HEK293 (cell line): ENCODE results near the gene RGL3.

Source experiments
- CTCF ChIP-seq: fragments of 450-650 bp; formaldehyde crosslinking; IDR thresholded peaks from 2 replicates; pipeline ENCODE4 v1.5.1; 2016; ENCODE audit warnings: missing biosample characterization, missing genetic modification characterization
- ELK4 ChIP-seq: IDR thresholded peaks from 2 replicates; pipeline ENCODE4 v1.6.1; 2011; ENCODE audit warnings: mild to moderate bottlenecking, low read depth, low read length, borderline replicate concordance
- FEZF1 ChIP-seq: fragments of 450-650 bp; formaldehyde crosslinking; IDR thresholded peaks from 2 replicates; pipeline ENCODE4 v1.5.1; 2016; ENCODE audit warnings: missing biosample characterization, missing genetic modification characterization
- HOXA7 ChIP-seq: sonication (generic); formaldehyde crosslinking; IDR thresholded peaks from 2 replicates; pipeline ENCODE4 v1.8.1; 2022; ENCODE audit warnings: missing genetic modification reagents, borderline replicate concordance
- KLF1 ChIP-seq: fragments of 450-650 bp; formaldehyde crosslinking; IDR thresholded peaks from 2 replicates; pipeline ENCODE4 v1.5.1; 2016; ENCODE audit warnings: missing biosample characterization, missing genetic modification characterization
- KLF7 ChIP-seq: fragments of 450-650 bp; formaldehyde crosslinking; IDR thresholded peaks from 2 replicates; pipeline ENCODE4 v1.5.1; 2016; ENCODE audit warnings: missing biosample characterization, missing genetic modification characterization, borderline replicate concordance
- SP3 ChIP-seq: fragments of 450-650 bp; formaldehyde crosslinking; IDR thresholded peaks from 2 replicates; pipeline ENCODE4 v1.5.1; 2016; ENCODE audit warnings: missing biosample characterization, missing genetic modification characterization
- TSHZ1 ChIP-seq: fragments of 450-650 bp; formaldehyde crosslinking; IDR thresholded peaks from 2 replicates; pipeline ENCODE4 v1.5.1; 2016; ENCODE audit warnings: missing biosample characterization, missing genetic modification characterization, borderline replicate concordance
- ZBTB48 ChIP-seq: fragments of 450-650 bp; formaldehyde crosslinking; IDR thresholded peaks from 2 replicates; pipeline ENCODE4 v1.5.1; 2016; ENCODE audit warnings: missing biosample characterization, missing genetic modification characterization
- ZBTB8A ChIP-seq: fragments of 450-650 bp; formaldehyde crosslinking; IDR thresholded peaks from 2 replicates; pipeline ENCODE4 v1.5.1; 2016; ENCODE audit warnings: missing biosample characterization, missing genetic modification characterization
- ZFP3 ChIP-seq: fragments of 450-650 bp; formaldehyde crosslinking; IDR thresholded peaks from 2 replicates; pipeline ENCODE4 v1.5.1; 2016; ENCODE audit warnings: low read depth, missing biosample characterization, missing genetic modification characterization
- ZIC2 ChIP-seq: fragments of 450-650 bp; formaldehyde crosslinking; IDR thresholded peaks from 2 replicates; pipeline ENCODE4 v1.5.1; 2016; ENCODE audit warnings: missing biosample characterization, missing genetic modification characterization
- ZNF138 ChIP-seq: fragments of 450-650 bp; formaldehyde crosslinking; IDR thresholded peaks from 2 replicates; pipeline ENCODE4 v1.5.1; 2016; ENCODE audit warnings: missing biosample characterization, missing genetic modification characterization, borderline replicate concordance
- ZNF221 ChIP-seq: fragments of 450-650 bp; formaldehyde crosslinking; IDR thresholded peaks from 2 replicates; pipeline ENCODE4 v1.5.1; 2017; ENCODE audit warnings: missing biosample characterization, missing genetic modification characterization, borderline replicate concordance
- ZNF23 ChIP-seq: fragments of 450-650 bp; formaldehyde crosslinking; IDR thresholded peaks from 2 replicates; pipeline ENCODE4 v1.5.1; 2016; ENCODE audit warnings: missing biosample characterization, missing genetic modification characterization, borderline replicate concordance
- ZNF324 ChIP-seq: fragments of 450-650 bp; formaldehyde crosslinking; IDR thresholded peaks from 2 replicates; pipeline ENCODE4 v1.5.1; 2016; ENCODE audit warnings: missing biosample characterization, missing genetic modification characterization
- ZNF416 ChIP-seq: fragments of 450-650 bp; formaldehyde crosslinking; IDR thresholded peaks from 2 replicates; pipeline ENCODE4 v1.5.1; 2016; ENCODE audit warnings: missing biosample characterization, missing genetic modification characterization
- ZNF610 ChIP-seq: fragments of 450-650 bp; formaldehyde crosslinking; IDR thresholded peaks from 2 replicates; pipeline ENCODE4 v1.5.1; 2016; ENCODE audit warnings: missing biosample characterization, missing genetic modification characterization, borderline replicate concordance
- ZNF747 ChIP-seq: fragments of 450-650 bp; formaldehyde crosslinking; IDR thresholded peaks from 2 replicates; pipeline ENCODE4 v1.5.1; 2016; ENCODE audit warnings: missing biosample characterization, missing genetic modification characterization
- ZNF791 ChIP-seq: fragments of 450-650 bp; formaldehyde crosslinking; IDR thresholded peaks from 2 replicates; pipeline ENCODE4 v1.5.1; 2016; ENCODE audit warnings: missing biosample characterization, missing genetic modification characterization
- ZNF792 ChIP-seq: fragments of 450-650 bp; formaldehyde crosslinking; IDR thresholded peaks from 2 replicates; pipeline ENCODE4 v1.5.1; 2016; ENCODE audit warnings: missing biosample characterization, missing genetic modification characterization
- ZNF837 ChIP-seq: fragments of 450-650 bp; formaldehyde crosslinking; IDR thresholded peaks from 2 replicates; pipeline ENCODE4 v1.5.1; 2016; ENCODE audit warnings: missing biosample characterization, missing genetic modification characterization
- ZNF843 ChIP-seq: fragments of 450-650 bp; formaldehyde crosslinking; IDR thresholded peaks from 2 replicates; pipeline ENCODE4 v1.5.1; 2016; ENCODE audit warnings: missing biosample characterization, missing genetic modification characterization
- TF ChIP-seq, protein P1 (sequence below): sonication (generic); formaldehyde crosslinking; IDR thresholded peaks from 2 replicates; pipeline ENCODE4 v1.8.1; 2022; ENCODE audit warnings: mild to moderate bottlenecking, moderate library complexity, missing genetic modification reagents
- TF ChIP-seq, protein P2 (sequence below): fragments of 450-650 bp; formaldehyde crosslinking; IDR thresholded peaks from 2 replicates; pipeline ENCODE4 v1.5.1; 2016; ENCODE audit warnings: missing biosample characterization, missing genetic modification characterization
- TF ChIP-seq, protein P3 (sequence below): fragments of 450-650 bp; formaldehyde crosslinking; IDR thresholded peaks from 2 replicates; pipeline ENCODE4 v1.5.1; 2016; ENCODE audit warnings: missing biosample characterization, missing genetic modification characterization
- TF ChIP-seq, protein P4 (sequence below): fragments of 450-650 bp; formaldehyde crosslinking; IDR thresholded peaks from 2 replicates; pipeline ENCODE4 v1.5.1; 2016; ENCODE audit warnings: missing biosample characterization, missing genetic modification characterization

The RGL3 gene

GRCh38 chr19:11435057-11435832 is 16.1 kb upstream of the RGL3 start, which contains the start of the genes ODAD3 and PRKCSH (continued):
- TF ChIP-seq ZNF138 (tag by site-specific recombination) (no peak), ZIC2 (tag by site-specific recombination) (peak; percentile 23; the same call in 1 of the 2 replicates), TSHZ1 (tag by site-specific recombination) (no peak), SP3 (tag by site-specific recombination) (peak; percentile 97), ZNF747 (no peak), ZBTB8A (0 out of 2 replicates have a peak, but pooled peaks have one; percentile 37), ZNF324 (tag by site-specific recombination) (peak; percentile 68; the same call in 1 of the 2 replicates), ZFP3 (tag by site-specific recombination) (no peak), ZNF221 (tag by site-specific recombination) (no peak), ZNF843 (tag by site-specific recombination) (no peak; the same call in 1 of the 2 replicates), FEZF1 (tag by site-specific recombination) (no peak), ELK4 (0 out of 2 replicates have a peak, but pooled peaks have one; percentile 53), ZNF791 (tag by site-specific recombination) (no peak), ZNF23 (tag by site-specific recombination) (no peak), KLF7 (peak; percentile 53; the same call in 1 of the 2 replicates), ZNF610 (peak; percentile 31; the same call in 1 of the 2 replicates), CTCF (peak; percentile 96), ZNF792 (tag by site-specific recombination) (no peak), ZNF416 (tag by site-specific recombination) (no peak), HOXA7 (CRISPR knock-in tag) (no peak), ZBTB48 (tag by site-specific recombination) (peak; percentile 99; the same call in 1 of the 2 replicates), KLF1 (no peak), ZNF837 (tag by site-specific recombination) (no peak)
- TF ChIP-seq, protein P1, sequence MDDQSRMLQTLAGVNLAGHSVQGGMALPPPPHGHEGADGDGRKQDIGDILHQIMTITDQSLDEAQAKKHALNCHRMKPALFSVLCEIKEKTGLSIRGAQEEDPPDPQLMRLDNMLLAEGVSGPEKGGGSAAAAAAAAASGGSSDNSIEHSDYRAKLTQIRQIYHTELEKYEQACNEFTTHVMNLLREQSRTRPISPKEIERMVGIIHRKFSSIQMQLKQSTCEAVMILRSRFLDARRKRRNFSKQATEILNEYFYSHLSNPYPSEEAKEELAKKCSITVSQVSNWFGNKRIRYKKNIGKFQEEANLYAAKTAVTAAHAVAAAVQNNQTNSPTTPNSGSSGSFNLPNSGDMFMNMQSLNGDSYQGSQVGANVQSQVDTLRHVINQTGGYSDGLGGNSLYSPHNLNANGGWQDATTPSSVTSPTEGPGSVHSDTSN (CRISPR knock-in tag) = no peak
- TF ChIP-seq, protein P2, sequence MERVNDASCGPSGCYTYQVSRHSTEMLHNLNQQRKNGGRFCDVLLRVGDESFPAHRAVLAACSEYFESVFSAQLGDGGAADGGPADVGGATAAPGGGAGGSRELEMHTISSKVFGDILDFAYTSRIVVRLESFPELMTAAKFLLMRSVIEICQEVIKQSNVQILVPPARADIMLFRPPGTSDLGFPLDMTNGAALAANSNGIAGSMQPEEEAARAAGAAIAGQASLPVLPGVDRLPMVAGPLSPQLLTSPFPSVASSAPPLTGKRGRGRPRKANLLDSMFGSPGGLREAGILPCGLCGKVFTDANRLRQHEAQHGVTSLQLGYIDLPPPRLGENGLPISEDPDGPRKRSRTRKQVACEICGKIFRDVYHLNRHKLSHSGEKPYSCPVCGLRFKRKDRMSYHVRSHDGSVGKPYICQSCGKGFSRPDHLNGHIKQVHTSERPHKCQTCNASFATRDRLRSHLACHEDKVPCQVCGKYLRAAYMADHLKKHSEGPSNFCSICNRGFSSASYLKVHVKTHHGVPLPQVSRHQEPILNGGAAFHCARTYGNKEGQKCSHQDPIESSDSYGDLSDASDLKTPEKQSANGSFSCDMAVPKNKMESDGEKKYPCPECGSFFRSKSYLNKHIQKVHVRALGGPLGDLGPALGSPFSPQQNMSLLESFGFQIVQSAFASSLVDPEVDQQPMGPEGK (tag by site-specific recombination) = peak; percentile 97
- TF ChIP-seq, protein P3, sequence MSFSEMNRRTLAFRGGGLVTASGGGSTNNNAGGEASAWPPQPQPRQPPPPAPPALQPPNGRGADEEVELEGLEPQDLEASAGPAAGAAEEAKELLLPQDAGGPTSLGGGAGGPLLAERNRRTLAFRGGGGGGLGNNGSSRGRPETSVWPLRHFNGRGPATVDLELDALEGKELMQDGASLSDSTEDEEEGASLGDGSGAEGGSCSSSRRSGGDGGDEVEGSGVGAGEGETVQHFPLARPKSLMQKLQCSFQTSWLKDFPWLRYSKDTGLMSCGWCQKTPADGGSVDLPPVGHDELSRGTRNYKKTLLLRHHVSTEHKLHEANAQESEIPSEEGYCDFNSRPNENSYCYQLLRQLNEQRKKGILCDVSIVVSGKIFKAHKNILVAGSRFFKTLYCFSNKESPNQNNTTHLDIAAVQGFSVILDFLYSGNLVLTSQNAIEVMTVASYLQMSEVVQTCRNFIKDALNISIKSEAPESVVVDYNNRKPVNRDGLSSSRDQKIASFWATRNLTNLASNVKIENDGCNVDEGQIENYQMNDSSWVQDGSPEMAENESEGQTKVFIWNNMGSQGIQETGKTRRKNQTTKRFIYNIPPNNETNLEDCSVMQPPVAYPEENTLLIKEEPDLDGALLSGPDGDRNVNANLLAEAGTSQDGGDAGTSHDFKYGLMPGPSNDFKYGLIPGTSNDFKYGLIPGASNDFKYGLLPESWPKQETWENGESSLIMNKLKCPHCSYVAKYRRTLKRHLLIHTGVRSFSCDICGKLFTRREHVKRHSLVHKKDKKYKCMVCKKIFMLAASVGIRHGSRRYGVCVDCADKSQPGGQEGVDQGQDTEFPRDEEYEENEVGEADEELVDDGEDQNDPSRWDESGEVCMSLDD (tag by site-specific recombination) = peak; percentile 99
- TF ChIP-seq, protein P4, sequence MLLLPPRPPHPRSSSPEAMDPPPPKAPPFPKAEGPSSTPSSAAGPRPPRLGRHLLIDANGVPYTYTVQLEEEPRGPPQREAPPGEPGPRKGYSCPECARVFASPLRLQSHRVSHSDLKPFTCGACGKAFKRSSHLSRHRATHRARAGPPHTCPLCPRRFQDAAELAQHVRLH = peak; percentile 99
